Epidermal melanocyte (primary cell): ENCODE measurements around the gene MAP2K7.
"Not testable (repeated sequence)": the region's sequence is repeated elsewhere in the genome, so short reads cannot be mapped to it uniquely, and the experiment has no call there.

ENCODE experiments used
- DNase-seq: peaks from one replicate; pipeline ENCODE4 v3.0.0; 2011; ENCODE audit warnings: low spot score; ENCODE audit not compliant: insufficient read length

The MAP2K7 gene

DNA sequence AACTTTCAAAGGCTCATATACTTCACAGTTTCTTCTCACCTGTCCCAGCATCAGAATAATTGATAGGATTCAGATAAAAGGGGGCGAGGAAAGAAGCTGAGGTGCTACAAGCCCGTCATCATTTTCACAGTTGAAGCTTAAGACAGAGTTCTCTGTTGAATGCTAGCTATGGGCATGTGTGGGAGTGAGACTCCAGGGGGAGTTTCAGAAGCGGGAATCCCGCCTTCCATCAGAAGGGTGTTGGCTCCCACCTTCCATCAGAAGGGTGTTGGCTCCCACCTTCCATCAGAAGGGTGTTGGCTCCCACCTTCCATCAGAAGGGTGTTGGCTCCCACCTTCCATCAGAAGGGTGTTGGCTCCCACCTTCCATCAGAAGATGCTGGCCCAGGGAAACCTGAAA, 57.4 kb downstream of the MAP2K7 start:
- not testable (repeated sequence) for DNase-seq

DNA sequence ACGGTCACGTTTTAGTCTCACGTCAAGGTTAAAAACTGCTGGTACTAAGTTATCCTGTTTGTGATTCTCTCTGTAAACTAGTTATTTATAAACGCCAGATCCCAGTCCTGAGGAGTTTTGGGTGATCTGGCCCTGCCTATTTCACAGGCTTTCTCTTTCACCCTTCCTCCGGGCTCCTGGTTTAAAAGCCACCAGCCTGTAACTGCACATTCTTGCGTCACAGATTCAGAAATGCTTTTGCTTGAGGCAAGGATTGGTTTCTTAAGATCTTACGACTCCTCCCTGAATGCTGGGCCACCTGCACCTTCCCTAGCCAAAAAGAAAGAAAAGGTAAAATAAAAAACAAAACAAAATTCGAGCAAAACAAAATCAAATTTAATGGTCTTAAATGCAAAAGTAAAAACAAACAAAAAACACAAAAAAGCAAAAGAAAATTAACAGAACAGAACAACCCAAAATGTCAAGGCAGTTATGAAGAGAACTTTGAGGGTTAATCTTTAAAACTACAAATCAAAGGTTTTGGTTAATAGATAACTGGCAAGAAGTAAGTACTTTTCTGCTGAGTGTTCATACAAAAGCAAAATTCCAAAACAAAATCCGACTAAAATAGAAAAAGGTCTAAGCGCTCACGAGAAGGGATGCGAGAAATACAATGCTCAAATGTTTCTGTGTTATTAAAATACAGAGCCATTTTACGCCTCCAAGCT, 58.4 kb downstream of the MAP2K7 start:
- DNase-seq, result no peak

DNA sequence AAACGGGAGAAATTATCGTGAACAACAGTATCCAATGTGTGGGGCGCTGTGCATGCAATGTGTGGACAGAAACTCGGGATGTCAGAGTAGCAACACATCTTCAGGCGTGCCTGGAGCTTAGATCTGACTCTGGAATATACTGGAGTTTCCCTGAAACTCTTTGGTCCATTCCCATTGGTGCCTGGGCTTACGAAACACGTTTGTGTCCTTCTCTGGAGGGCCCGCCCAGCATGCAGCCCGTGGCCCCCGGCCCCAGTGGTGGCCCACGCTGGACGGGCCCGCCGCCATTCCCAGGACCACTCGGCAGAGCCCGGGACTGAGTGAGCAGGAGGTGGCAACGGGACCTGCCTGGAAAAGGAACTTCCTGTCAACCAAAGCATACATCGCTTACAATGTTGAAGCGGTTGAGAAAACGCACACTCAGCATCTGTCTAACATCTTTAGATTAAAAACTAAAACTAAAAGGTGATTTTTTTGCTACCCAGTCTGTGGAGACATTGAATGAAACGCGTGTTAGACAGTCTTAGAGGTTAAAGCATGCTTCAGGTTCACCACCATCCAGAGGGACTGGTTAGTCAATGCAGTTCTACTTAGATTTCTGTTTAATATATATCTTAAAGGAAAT, 59.1 kb downstream of the MAP2K7 start:
- no peak for DNase-seq

DNA sequence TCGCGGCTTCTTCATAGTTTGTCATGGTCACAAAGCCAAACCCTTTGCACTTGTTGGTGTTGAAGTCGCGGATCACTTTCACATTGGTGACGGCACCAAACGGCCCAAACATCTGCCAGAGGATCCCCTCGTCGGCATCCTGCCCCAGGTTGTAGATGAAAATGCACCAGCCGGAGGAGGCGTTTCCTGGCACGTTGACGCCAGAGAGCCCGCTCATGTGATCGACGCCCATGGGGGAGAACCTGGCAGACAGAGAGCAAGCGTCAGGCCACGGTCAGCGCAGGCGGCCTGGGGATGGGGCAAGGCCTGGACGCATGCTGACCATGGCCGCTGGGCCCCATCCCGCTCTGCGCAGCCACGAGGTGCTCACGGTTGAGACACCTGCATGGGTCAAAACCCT, 59.9 kb downstream of the MAP2K7 start:
- DNase-seq, result no peak
